Nephron (organoid): ENCODE measurements around the gene SSUH2.

Source experiments
- H3K27ac Mint-ChIP-seq, 3 experiments: 2 replicates each; pipeline ENCODE4 v1.8.0; 2020; ENCODE audit warnings: mixed read lengths in 3 of 3, mild to moderate bottlenecking in 2 of 3, moderate library complexity in 1 of 3
- H3K27me3 Mint-ChIP-seq: 2 replicates; pipeline ENCODE4 v1.8.0; 2021; ENCODE audit warnings: low read depth, mild to moderate bottlenecking, moderate library complexity, mixed read lengths
- H3K36me3 Mint-ChIP-seq: 2 replicates; pipeline ENCODE4 v1.8.0; 2020; ENCODE audit warnings: low read depth, mixed read lengths
- H3K4me1 Mint-ChIP-seq: 2 replicates; pipeline ENCODE4 v1.8.0; 2020; ENCODE audit warnings: mixed read lengths
- H3K4me3 Mint-ChIP-seq, 3 experiments: 2 replicates each; pipeline ENCODE4 v1.8.0; 2020; ENCODE audit warnings: mild to moderate bottlenecking in 3 of 3, mixed read lengths in 3 of 3, moderate library complexity in 2 of 3
- H3K9me3 Mint-ChIP-seq: 2 replicates; pipeline ENCODE4 v1.8.0; 2020; ENCODE audit warnings: mixed read lengths
- CTCF ChIP-seq, 3 experiments: fragments of 200-600 bp; sonication (generic); IDR thresholded peaks; one replicate each; pipeline ENCODE4 v1.5.0; 2021; ENCODE audit warnings: antibody characterized with exemption in 3 of 3; ENCODE audit not compliant: unreplicated experiment in 3 of 3

Gene SSUH2

GRCh38 chr3:8646313-8646938 lies 1.8 kb upstream of the SSUH2 start:
- H3K4me1 Mint-ChIP-seq, result peaks cover 29% of the 10 kb centered on the region
- H3K4me3 Mint-ChIP-seq, result no peak overlapping the region
- peaks cover 7% of the 10 kb centered on the region for H3K27me3 Mint-ChIP-seq

GRCh38 chr3:8645712-8646111 lies 1.1 kb upstream of the SSUH2 start:
- no peaks in the 10 kb centered on the region for H3K36me3 Mint-ChIP-seq
- no peak overlapping the region for H3K4me3 Mint-ChIP-seq
- H3K9me3 Mint-ChIP-seq, result no peaks in the 10 kb centered on the region
- H3K4me1 Mint-ChIP-seq, result peaks cover 24% of the 10 kb centered on the region
- H3K27me3 Mint-ChIP-seq, result peaks cover 6% of the 10 kb centered on the region
- no peak for TF ChIP-seq CTCF (IDR thresholded peaks at IDR 0.05; ENCODE audit: unreplicated experiment in 3 of 3)
- no peak overlapping the region for H3K27ac Mint-ChIP-seq

More at GRCh38 chr3:8646313-8646938, 1.8 kb upstream of the SSUH2 start:
- H3K27ac Mint-ChIP-seq, result no peak overlapping the region
- H3K36me3 Mint-ChIP-seq, result no peaks in the 10 kb centered on the region
- TF ChIP-seq CTCF (IDR thresholded peaks at IDR 0.05; ENCODE audit: unreplicated experiment in 3 of 3), result no peak
- no peaks in the 10 kb centered on the region for H3K9me3 Mint-ChIP-seq

- TF ChIP-seq CTCF (IDR thresholded peaks at IDR 0.05; ENCODE audit: unreplicated experiment in 3 of 3), result no peak
- Mint-ChIP-seq H3K27me3 (peaks cover 8% of the 10 kb centered on the region), H3K36me3 (no peaks in the 10 kb centered on the region), H3K4me3 (no peak overlapping the region), H3K4me1 (peaks cover 18% of the 10 kb centered on the region), H3K27ac (peak overlapping the region in 1 of 3 experiments; percentile 1), H3K9me3 (no peaks in the 10 kb centered on the region)
These were observed 769 bp downstream of the SSUH2 start for GRCh38 chr3:8643693-8644365.

GRCh38 chr3:8642001-8642400 lies 2.6 kb downstream of the SSUH2 start:
- Mint-ChIP-seq H3K36me3 (no peaks in the 10 kb centered on the region), H3K27me3 (peaks cover 9% of the 10 kb centered on the region), H3K27ac (no peak overlapping the region), H3K9me3 (no peaks in the 10 kb centered on the region), H3K4me1 (peaks cover 26% of the 10 kb centered on the region), H3K4me3 (no peak overlapping the region)
- TF ChIP-seq CTCF (IDR thresholded peaks at IDR 0.05; ENCODE audit: unreplicated experiment in 3 of 3), result no peak

GRCh38 chr3:8641472-8641871 lies 3.1 kb downstream of the SSUH2 start:
- Mint-ChIP-seq H3K27ac (no peak overlapping the region), H3K36me3 (no peaks in the 10 kb centered on the region), H3K4me3 (no peak overlapping the region), H3K9me3 (peaks cover 3% of the 10 kb centered on the region), H3K27me3 (peaks cover 12% of the 10 kb centered on the region), H3K4me1 (peaks cover 22% of the 10 kb centered on the region)
- no peak for TF ChIP-seq CTCF (IDR thresholded peaks at IDR 0.05; ENCODE audit: unreplicated experiment in 3 of 3)

GRCh38 chr3:8640223-8640622 lies 4.4 kb downstream of the SSUH2 start:
- peaks cover 20% of the 10 kb centered on the region for H3K27me3 Mint-ChIP-seq
- peaks cover 3% of the 10 kb centered on the region for H3K9me3 Mint-ChIP-seq
- H3K36me3 Mint-ChIP-seq, result no peaks in the 10 kb centered on the region
- H3K4me3 Mint-ChIP-seq, result no peak overlapping the region
- H3K4me1 Mint-ChIP-seq, result peaks cover 22% of the 10 kb centered on the region
- H3K27ac Mint-ChIP-seq, result no peak overlapping the region
- TF ChIP-seq CTCF (IDR thresholded peaks at IDR 0.05; ENCODE audit: unreplicated experiment in 3 of 3), result no peak
